BLaER1 treated with 17β-estradiol and CSF1 and Interleukin-3, amounts not matched to agents 10 nM and 100 nM (cell line): ENCODE measurements around the gene DIS3L2.
A peak's percentile ranks its signal among the peaks of the same experiment; 100 is the strongest.
"Not testable (repeated sequence)": the region's sequence is repeated elsewhere in the genome, so short reads cannot be mapped to it uniquely, and the experiment has no call there.

Source experiments
- H3K27ac ChIP-seq, 11 experiments: shearing (Covaris generic); formaldehyde crosslinking; 2 replicates each; pipeline ENCODE4 v1.8.1; 2022
- H3K27me3 ChIP-seq, 11 experiments: shearing (Covaris generic); formaldehyde crosslinking; 2 replicates each; pipeline ENCODE4 v1.8.1; 2022
- H3K36me3 ChIP-seq, 11 experiments: shearing (Covaris generic); formaldehyde crosslinking; 2 replicates each; pipeline ENCODE4 v1.8.1; 2022
- H3K4me1 ChIP-seq, 10 experiments: shearing (Covaris generic); formaldehyde crosslinking; 2 replicates each; pipeline ENCODE4 v1.8.1; 2022
- H3K4me2 ChIP-seq, 11 experiments: shearing (Covaris generic); formaldehyde crosslinking; 2 replicates each; pipeline ENCODE4 v1.8.1; 2022
- H3K4me3 ChIP-seq, 10 experiments: shearing (Covaris generic); formaldehyde crosslinking; 2 replicates each; pipeline ENCODE4 v1.8.1; 2022
- H3K9ac ChIP-seq, 11 experiments: shearing (Covaris generic); formaldehyde crosslinking; 2 replicates each; pipeline ENCODE4 v1.8.1; 2022
- H3K9me3 ChIP-seq, 11 experiments: shearing (Covaris generic); formaldehyde crosslinking; replicated peaks in 1 of 11; 2 replicates each; pipeline ENCODE4 v1.8.1; 2022
- H4K20me1 ChIP-seq, 11 experiments: shearing (Covaris generic); formaldehyde crosslinking; 2 replicates each; pipeline ENCODE4 v1.8.1; 2022
- Cebpa-rat ChIP-seq, 11 experiments: shearing (Covaris generic); IDR thresholded peaks; 2 replicates each; pipeline ENCODE4 v1.8.1; 2022

DIS3L2 gene

DNA sequence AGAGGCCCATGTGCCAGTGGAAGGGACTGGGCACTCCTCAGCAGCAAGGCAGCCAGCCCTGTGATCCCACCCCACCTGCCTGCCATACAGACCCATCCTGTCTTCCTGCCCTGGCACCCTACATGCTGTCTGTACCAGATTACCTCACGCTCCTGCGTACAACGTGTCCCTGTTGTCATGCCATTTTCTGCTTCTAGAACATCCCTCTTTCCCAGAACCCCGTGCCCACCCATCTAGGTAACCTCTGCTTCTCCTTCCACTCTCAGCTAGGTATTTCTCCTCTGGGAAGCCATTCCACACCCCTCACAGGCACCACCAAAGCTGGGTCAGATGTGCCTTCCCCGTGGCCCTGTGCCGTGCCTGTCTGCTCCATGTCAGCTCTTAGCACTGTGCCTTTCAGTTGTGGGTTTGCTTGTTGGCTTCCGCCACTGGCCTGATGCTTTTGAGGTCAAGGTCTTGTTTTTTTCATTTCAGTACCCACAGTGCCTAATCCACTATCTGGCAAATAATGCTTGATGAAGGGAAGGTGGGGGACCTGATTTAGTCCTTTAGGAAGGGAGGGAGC, 345.3 kb downstream of the DIS3L2 start:
- peak overlapping the region in 9 of 11 experiments; percentile 13 to 64 (median 44); a peak in 18 of 22 replicates for H3K4me2 ChIP-seq
- H3K4me3 ChIP-seq = no peak overlapping the region
- H3K27ac ChIP-seq = peak overlapping the region in 7 of 11 experiments; percentile 11 to 56 (median 13); a peak in 7 of 22 replicates
- peaks cover 28 to 57% (median 48%) of the 10 kb centered on the region in 10 experiments for H3K4me1 ChIP-seq
- no peak for TF ChIP-seq Cebpa-rat (IDR thresholded peaks at IDR 0.05)
- no peak overlapping the region for H3K9ac ChIP-seq
- H3K36me3 ChIP-seq = peaks cover 25 to 41% (median 33%) of the 10 kb centered on the region in 11 experiments
- no peaks in the 10 kb centered on the region for H4K20me1 ChIP-seq
- peaks cover 11 to 32% (median 19%) of the 10 kb centered on the region in 11 experiments for H3K9me3 ChIP-seq
- H3K27me3 ChIP-seq = no peaks in the 10 kb centered on the region

DNA sequence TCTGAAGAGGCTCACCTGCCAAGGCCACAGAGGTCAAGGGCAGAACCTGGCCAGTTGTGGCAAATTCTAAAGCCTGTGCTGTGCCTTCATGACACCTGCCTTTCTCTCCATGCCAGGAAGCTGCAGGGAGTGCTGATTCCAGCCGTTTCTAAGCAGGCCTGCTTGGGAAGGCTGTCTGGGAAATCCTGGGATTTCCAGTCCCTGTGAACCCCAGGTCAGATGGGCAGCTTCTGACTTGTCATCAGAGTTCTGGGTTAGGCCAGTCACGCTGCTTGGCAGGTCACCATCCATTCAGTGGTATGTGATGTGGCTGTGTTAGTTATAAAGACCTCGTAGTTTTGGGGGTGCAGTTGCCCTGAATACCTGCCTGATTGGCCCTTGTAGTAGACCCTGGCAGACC, 346.3 kb downstream of the DIS3L2 start:
- peaks cover 23 to 42% (median 32%) of the 10 kb centered on the region in 11 experiments for H3K36me3 ChIP-seq
- TF ChIP-seq Cebpa-rat (IDR thresholded peaks at IDR 0.05) = no peak
- no peak overlapping the region for H3K4me3 ChIP-seq
- H3K9ac ChIP-seq = 0 out of 22 replicates have a peak overlapping the region, but pooled peaks of 1 of the 11 experiments have one; percentile 6
- H3K27ac ChIP-seq = peak overlapping the region in 5 of 11 experiments; percentile 15 to 73 (median 52); a peak in 5 of 22 replicates
- H3K9me3 ChIP-seq = peaks cover 19 to 39% (median 27%) of the 10 kb centered on the region in 11 experiments
- H4K20me1 ChIP-seq = no peaks in the 10 kb centered on the region
- H3K4me1 ChIP-seq = peaks cover 25 to 57% (median 48%) of the 10 kb centered on the region in 10 experiments
- peak overlapping the region in 4 of 11 experiments; percentile 2 to 86 (median 81); a peak in 3 of 22 replicates for H3K4me2 ChIP-seq
- no peaks in the 10 kb centered on the region for H3K27me3 ChIP-seq

DNA sequence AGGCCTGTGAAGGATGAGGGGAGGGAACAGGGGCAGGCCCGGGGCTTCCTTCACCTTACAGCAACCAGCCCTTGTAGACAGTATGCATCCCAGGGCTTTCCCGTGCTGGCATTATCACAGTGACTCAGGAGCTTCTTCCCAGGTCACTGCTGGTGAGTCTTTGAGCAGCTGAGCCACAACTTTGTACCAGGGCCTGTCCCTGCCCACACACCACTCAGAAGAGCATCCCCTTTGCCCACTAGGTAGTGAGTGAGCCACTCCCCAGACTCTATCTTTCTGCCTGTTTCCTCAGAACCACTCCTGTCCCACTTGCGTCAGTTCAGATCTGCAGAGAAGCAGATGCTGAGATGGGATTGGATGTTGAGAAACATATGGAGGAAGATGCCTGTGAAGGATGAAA, 347.5 kb downstream of the DIS3L2 start:
- peak overlapping the region in 9 of 11 experiments; percentile 19 to 73 (median 56); a peak in 16 of 22 replicates for H3K27ac ChIP-seq

DNA sequence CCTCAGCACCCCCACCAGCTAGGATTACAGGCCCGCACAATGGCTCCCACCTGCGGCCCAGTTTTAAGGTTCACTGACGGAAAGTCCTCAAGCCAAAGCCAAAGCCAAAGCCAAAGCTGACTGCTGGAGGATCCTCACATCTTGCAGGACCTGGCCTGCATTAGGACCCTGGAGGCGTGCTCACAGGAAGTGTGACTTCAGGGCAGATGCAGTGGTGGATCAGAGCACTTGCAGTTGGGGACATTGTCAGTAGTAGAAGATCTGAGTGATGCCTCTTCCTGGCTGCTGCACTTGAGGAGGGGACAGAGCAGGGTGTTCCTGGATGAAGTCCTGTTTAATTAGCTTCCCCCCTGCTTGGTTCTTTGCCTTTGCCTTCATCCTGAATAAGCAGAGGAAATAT, 348.1 kb downstream of the DIS3L2 start:
- Histone ChIP-seq H3K4me2 (peak overlapping the region; percentile 67 to 86 (median 79)), H3K9ac (peak overlapping the region in 7 of 11 experiments; percentile 21 to 58 (median 45); a peak in 12 of 22 replicates), H3K27ac (peak overlapping the region in 10 of 11 experiments; percentile 19 to 73 (median 54); a peak in 18 of 22 replicates), H3K4me3 (no peak overlapping the region), H3K4me1 (peaks cover 38 to 69% (median 58%) of the 10 kb centered on the region in 10 experiments), H3K36me3 (peaks cover 8 to 40% (median 23%) of the 10 kb centered on the region in 11 experiments; a peak in 18 of 22 replicates), H4K20me1 (no peaks in the 10 kb centered on the region), H3K27me3 (no peaks in the 10 kb centered on the region), H3K9me3 (peaks cover 20 to 36% (median 27%) of the 10 kb centered on the region in 11 experiments)
- TF ChIP-seq Cebpa-rat (IDR thresholded peaks at IDR 0.05) = no peak

More for the DNA sequence above, 347.5 kb downstream of the DIS3L2 start:
- Histone ChIP-seq H3K4me2 (peak overlapping the region; percentile 67 to 86 (median 79); a peak in 21 of 22 replicates), H3K4me3 (no peak overlapping the region), H3K4me1 (peaks cover 32 to 65% (median 52%) of the 10 kb centered on the region in 10 experiments), H3K36me3 (peaks cover 13 to 42% (median 28%) of the 10 kb centered on the region in 11 experiments; a peak in 21 of 22 replicates), H3K9ac (peak overlapping the region in 4 of 11 experiments; percentile 36 to 58 (median 51); a peak in 5 of 22 replicates), H3K9me3 (peaks cover 25 to 39% (median 31%) of the 10 kb centered on the region in 11 experiments), H3K27me3 (no peaks in the 10 kb centered on the region), H4K20me1 (no peaks in the 10 kb centered on the region)
- TF ChIP-seq Cebpa-rat (IDR thresholded peaks at IDR 0.05) = no peak

DNA sequence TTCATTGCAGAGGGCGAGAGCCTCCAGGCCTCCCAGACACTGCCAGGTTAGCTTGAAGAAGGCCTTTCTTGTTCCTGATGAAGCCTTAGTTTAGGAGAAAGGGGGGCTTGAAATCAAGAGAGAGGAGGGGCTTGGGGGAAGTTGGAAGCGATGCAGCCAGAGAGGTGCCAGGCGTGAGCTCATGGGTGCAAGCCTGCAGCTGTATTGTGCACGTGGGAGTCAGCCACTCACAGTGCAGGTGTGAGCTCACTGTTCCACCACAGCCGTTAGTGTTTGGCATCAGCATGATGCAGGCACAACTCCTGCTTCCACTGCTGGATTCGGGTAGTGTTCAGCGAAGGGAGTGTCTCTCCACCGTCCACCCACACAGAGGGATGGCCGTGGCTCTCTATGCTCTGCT, 348.6 kb downstream of the DIS3L2 start:
- H3K27me3 ChIP-seq = no peaks in the 10 kb centered on the region
- peaks cover 20 to 31% (median 25%) of the 10 kb centered on the region in 11 experiments for H3K9me3 ChIP-seq
- peak overlapping the region in 10 of 11 experiments; percentile 19 to 73 (median 54); a peak in 17 of 22 replicates for H3K27ac ChIP-seq
- peaks cover 8 to 36% (median 22%) of the 10 kb centered on the region in 11 experiments; a peak in 17 of 22 replicates for H3K36me3 ChIP-seq
- no peaks in the 10 kb centered on the region for H4K20me1 ChIP-seq
- no peak overlapping the region for H3K4me3 ChIP-seq
- H3K4me2 ChIP-seq = peak overlapping the region; percentile 67 to 86 (median 79)
- peak overlapping the region in 8 of 11 experiments; percentile 13 to 58 (median 41); a peak in 14 of 22 replicates for H3K9ac ChIP-seq
- H3K4me1 ChIP-seq = peaks cover 40 to 74% (median 64%) of the 10 kb centered on the region in 10 experiments
- TF ChIP-seq Cebpa-rat (IDR thresholded peaks at IDR 0.05) = no peak

DNA sequence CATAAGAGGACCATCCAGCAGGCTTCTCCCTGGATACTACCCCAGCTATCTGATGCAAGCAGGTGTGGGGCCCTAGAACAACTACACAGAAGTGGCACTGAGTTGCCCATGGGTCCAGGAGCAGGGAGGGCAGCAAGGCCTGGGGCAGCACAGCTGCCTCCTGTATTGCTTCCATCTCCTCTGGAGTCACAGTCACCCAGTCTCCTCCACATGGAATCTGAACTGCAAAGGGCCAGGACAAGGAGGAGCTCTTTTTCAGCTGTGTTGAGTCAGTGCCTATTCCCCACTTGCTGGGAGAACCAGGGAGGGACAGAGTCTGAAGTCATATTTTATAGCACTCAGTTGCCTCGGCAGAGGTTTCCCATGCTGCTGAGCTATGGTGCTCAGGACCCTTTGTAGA, 349.2 kb downstream of the DIS3L2 start:
- Histone ChIP-seq H3K4me2 (peak overlapping the region; percentile 67 to 86 (median 79)), H3K27me3 (no peaks in the 10 kb centered on the region), H3K4me1 (peaks cover 43 to 77% (median 66%) of the 10 kb centered on the region in 10 experiments), H3K9ac (peak overlapping the region in 8 of 11 experiments; percentile 0 to 58 (median 41); a peak in 12 of 22 replicates), H3K27ac (peak overlapping the region in 8 of 11 experiments; percentile 50 to 73 (median 58); a peak in 16 of 22 replicates), H4K20me1 (no peaks in the 10 kb centered on the region), H3K4me3 (no peak overlapping the region), H3K36me3 (peaks cover 7 to 30% (median 18%) of the 10 kb centered on the region in 11 experiments; a peak in 17 of 22 replicates), H3K9me3 (peaks cover 20 to 29% (median 25%) of the 10 kb centered on the region in 11 experiments)
- no peak for TF ChIP-seq Cebpa-rat (IDR thresholded peaks at IDR 0.05)

DNA sequence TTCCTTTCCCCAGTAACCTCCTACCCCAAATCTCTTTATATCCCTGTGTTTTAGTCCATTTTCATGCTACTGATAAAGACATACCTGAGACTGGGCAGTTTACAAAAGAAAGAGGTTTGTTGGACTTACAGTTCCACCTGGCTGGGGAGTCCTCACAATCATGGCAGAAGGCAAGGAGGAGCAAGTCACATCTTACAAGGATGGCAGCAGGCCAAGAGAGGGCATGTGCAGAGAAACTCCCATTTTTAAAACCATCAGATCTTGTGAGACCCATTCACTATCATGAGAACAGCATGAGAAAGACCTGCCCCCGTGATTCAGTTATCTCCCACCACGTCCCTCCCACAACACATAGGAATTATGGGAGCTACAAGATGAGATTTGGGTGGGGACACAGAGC, 352.1 kb downstream of the DIS3L2 start:
- Histone ChIP-seq H3K4me3 (peak overlapping the region in 5 of 10 experiments; percentile 1 to 48 (median 24); a peak in 6 of 20 replicates), H3K9me3 (peaks cover 20 to 29% (median 25%) of the 10 kb centered on the region in 11 experiments), H3K36me3 (peaks cover 0 to 28% (median 14%) of the 10 kb centered on the region in 11 experiments; a peak in 13 of 22 replicates), H3K4me1 (peaks cover 70 to 85% (median 79%) of the 10 kb centered on the region in 10 experiments), H3K4me2 (peak overlapping the region; percentile 88 to 97 (median 94)), H3K9ac (peak overlapping the region in 4 of 11 experiments; percentile 84 to 87 (median 85); a peak in 5 of 22 replicates), H3K27ac (peak overlapping the region; percentile 97 to 100 (median 99); a peak in 20 of 22 replicates)
- H4K20me1 ChIP-seq, H3K27me3 ChIP-seq: not testable (repeated sequence)

DNA sequence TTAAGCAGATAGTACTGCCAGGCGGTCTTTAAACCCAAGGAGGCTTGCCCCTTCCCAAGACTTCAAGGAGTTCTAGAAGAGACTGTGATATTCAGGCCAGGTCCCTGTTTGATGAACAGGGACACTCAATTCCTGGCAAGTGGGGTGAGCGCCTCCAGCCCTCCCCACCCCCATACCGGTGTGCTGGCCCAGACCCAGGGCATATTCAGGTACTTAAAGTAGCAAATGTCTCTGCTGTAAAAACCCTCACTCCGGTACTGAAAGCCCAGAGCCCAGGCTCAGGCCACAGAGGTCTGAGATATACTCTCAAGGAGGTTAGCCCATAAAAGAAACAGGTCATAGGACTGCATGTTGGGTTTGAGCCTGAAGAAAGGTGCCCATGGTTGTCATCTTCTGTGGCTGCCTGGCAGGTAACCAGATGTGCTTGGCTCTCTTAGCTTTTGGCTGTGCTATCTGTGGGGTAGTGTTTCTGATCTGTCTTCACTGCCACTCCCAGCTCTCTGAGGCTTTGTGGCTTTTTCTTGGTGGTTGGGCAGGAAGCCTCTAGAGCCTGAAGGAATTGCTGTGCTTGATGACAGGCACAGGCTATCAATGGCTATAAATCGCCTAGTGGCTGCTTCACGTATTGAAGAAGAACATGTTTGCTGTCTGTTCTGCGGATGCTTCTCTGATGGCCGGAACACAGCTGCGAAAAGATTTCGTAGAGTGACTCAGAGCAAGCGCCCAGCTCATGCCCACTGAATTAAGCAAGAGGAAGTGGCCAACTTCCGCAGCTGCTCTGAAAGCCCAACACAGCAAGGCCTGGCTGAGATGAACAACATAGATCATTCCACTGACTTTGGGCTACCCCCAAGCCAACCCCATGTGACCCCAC, 353.8 kb downstream of the DIS3L2 start:
- peaks cover 68 to 85% (median 78%) of the 10 kb centered on the region in 10 experiments for H3K4me1 ChIP-seq
- peaks cover 20 to 29% (median 25%) of the 10 kb centered on the region in 11 experiments for H3K9me3 ChIP-seq
- peak overlapping the region; percentile 83 to 94 (median 87) for H3K9ac ChIP-seq
- no peaks in the 10 kb centered on the region for H3K27me3 ChIP-seq
- peak overlapping the region; percentile 97 to 100 (median 99) for H3K27ac ChIP-seq
- H3K36me3 ChIP-seq = peaks cover 0 to 33% (median 18%) of the 10 kb centered on the region in 11 experiments; a peak in 14 of 22 replicates
- H3K4me3 ChIP-seq = peak overlapping the region in 8 of 10 experiments; percentile 12 to 59 (median 46); a peak in 14 of 20 replicates
- TF ChIP-seq Cebpa-rat (IDR thresholded peaks at IDR 0.05) = peak; percentile 78 to 99 (median 97)
- H3K4me2 ChIP-seq = peak overlapping the region; percentile 88 to 97 (median 95)
- H4K20me1 ChIP-seq = no peaks in the 10 kb centered on the region
